ENCODE data around the gene ACTN4. TPM values are rescaled to one million over a fixed set of nuclear protein-coding genes. Genes with fewer than 3 reads are reported as not detected.

ACTN4 gene
- total and polyA plus RNA-seq, 3 donors from 2014 or later, result 112 to 158 (median 135) TPM

GRCh38 chr19:38739440-38740256 is 92.2 kb downstream of the ACTN4 start:
- intact Hi-C loops (cut with DNase I; ENCODE audit: low total_unique reads), result no loop called here
- WGBS, 2 donors, result 78 to 90% methylated on average over 8 to 14 of the region's 16 CpGs
- Histone ChIP-seq H3K4me1 (peaks cover 4% of the 10 kb centered on the region), H3K27me3 (no peaks in the 10 kb centered on the region), H3K4me3 (no peak overlapping the region), H3K36me3 (ENCODE audit: low read depth, missing control alignments) (no peaks in the 10 kb centered on the region), H3K9me3 (no peaks in the 10 kb centered on the region), H3K27ac (no peak overlapping the region)
- TF ChIP-seq CTCF (IDR thresholded peaks at IDR 0.05) (no peak), POLR2A (IDR thresholded peaks at IDR 0.05) (no peak)
- no peak for DNase-seq

GRCh38 chr19:38740257-38740592 is 92.8 kb downstream of the ACTN4 start:
- DNase-seq, result no peak
- WGBS, 2 donors, result 81 to 93% methylated on average over 5 to 9 of the region's 9 CpGs
- Histone ChIP-seq H3K27me3 (no peaks in the 10 kb centered on the region), H3K36me3 (ENCODE audit: low read depth, missing control alignments) (no peaks in the 10 kb centered on the region), H3K27ac (no peak overlapping the region), H3K4me1 (peaks cover 4% of the 10 kb centered on the region), H3K4me3 (no peak overlapping the region), H3K9me3 (no peaks in the 10 kb centered on the region)
- TF ChIP-seq CTCF (IDR thresholded peaks at IDR 0.05), result no peak
- no peak for TF ChIP-seq POLR2A (IDR thresholded peaks at IDR 0.05)
- intact Hi-C loops (cut with DNase I; ENCODE audit: low total_unique reads), result no loop called here

- DNase-seq, result no peak
- intact Hi-C loops (cut with DNase I; ENCODE audit: low total_unique reads), result no loop called here
- H3K27ac ChIP-seq, result no peak overlapping the region
- H3K36me3 ChIP-seq (ENCODE audit: low read depth, missing control alignments), result no peaks in the 10 kb centered on the region
- no peak overlapping the region for H3K4me3 ChIP-seq
- WGBS, 2 donors, result 91 to 100% methylated on average over 2 of the region's 2 CpGs
- peaks cover 4% of the 10 kb centered on the region for H3K4me1 ChIP-seq
- no peaks in the 10 kb centered on the region for H3K9me3 ChIP-seq
- no peaks in the 10 kb centered on the region for H3K27me3 ChIP-seq
- TF ChIP-seq CTCF (IDR thresholded peaks at IDR 0.05) (no peak), POLR2A (IDR thresholded peaks at IDR 0.05) (no peak)
Observed at GRCh38 chr19:38740932-38741331, 93.5 kb downstream of the ACTN4 start.

GRCh38 chr19:38741670-38742069 is 94.2 kb downstream of the ACTN4 start:
- H3K36me3 ChIP-seq (ENCODE audit: low read depth, missing control alignments), result no peaks in the 10 kb centered on the region
- no peak for DNase-seq
- H3K4me1 ChIP-seq, result no peaks in the 10 kb centered on the region
- no peak overlapping the region for H3K27ac ChIP-seq
- no peaks in the 10 kb centered on the region for H3K27me3 ChIP-seq
- intact Hi-C loops (cut with DNase I; ENCODE audit: low total_unique reads), result no loop called here
- no peak overlapping the region for H3K4me3 ChIP-seq
- 93 to 95% methylated on average over 15 of the region's 15 CpGs for WGBS, 2 donors
- no peaks in the 10 kb centered on the region for H3K9me3 ChIP-seq
- TF ChIP-seq POLR2A (IDR thresholded peaks at IDR 0.05) (no peak), CTCF (IDR thresholded peaks at IDR 0.05) (no peak)

- intact Hi-C loops (cut with DNase I; ENCODE audit: low total_unique reads), result no loop called here
- no peaks in the 10 kb centered on the region for H3K36me3 ChIP-seq (ENCODE audit: low read depth, missing control alignments)
Observed at GRCh38 chr19:38742296-38742695, 94.8 kb downstream of the ACTN4 start.

More at GRCh38 chr19:38742296-38742695, 94.8 kb downstream of the ACTN4 start:
- H3K9me3 ChIP-seq, result no peaks in the 10 kb centered on the region
- TF ChIP-seq POLR2A (IDR thresholded peaks at IDR 0.05), result no peak
- no peak for TF ChIP-seq CTCF (IDR thresholded peaks at IDR 0.05)
- no peaks in the 10 kb centered on the region for H3K27me3 ChIP-seq
- 90 to 93% methylated on average over 9 of the region's 9 CpGs for WGBS, 2 donors
- no peak overlapping the region for H3K4me3 ChIP-seq
- H3K4me1 ChIP-seq, result no peaks in the 10 kb centered on the region
- H3K27ac ChIP-seq, result no peak overlapping the region
- no peak for DNase-seq
